GM19463 (cell line): ENCODE data around the gene TEKT4.
"Not testable (repeated sequence)": the region's sequence is repeated elsewhere in the genome, so short reads cannot be mapped to it uniquely, and the experiment has no call there.

Experiments used
- ATAC-seq: cut with Tn5 transposase; IDR thresholded peaks from one replicate; pipeline ENCODE4 v1.9.1; 2021; ENCODE audit warnings: mild to moderate bottlenecking, moderate library complexity; ENCODE audit not compliant: unreplicated experiment

TEKT4 gene

GRCh38 chr2:94871226-94872087, at the start of gene TEKT4:
TSS of gene TEKT4 (plus strand) at chr2:94871430. CDS start at chr2:94871580, 150 bp downstream.
- no peak for ATAC-seq

GRCh38 chr2:94839224-94839623, 32.0 kb upstream of the TEKT4 start:
- ATAC-seq, result not testable (repeated sequence)

DNA sequence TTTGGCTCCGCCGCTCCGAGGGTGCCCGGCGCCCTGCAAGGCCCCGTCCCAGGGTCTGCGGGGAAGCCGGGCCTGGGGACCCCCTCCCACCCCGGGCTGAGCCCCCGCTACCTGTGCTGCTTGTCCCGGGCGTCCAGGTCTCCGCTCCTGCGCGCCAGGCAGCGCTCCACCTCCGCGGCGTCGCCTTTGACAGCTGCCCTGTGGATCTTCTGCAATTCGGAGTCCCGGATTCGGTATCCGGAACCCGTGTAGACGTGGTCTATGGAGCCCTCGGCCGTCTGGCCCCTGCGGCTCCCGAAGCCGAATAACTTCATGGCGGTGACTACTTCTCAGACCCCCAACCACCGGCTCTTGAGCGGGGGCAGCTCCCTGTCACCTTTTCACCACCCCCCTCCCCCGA, 14.4 kb upstream of the TEKT4 start:
- not testable (repeated sequence) for ATAC-seq

- not testable (repeated sequence) for ATAC-seq
Observed at GRCh38 chr2:94857367-94858162, 13.7 kb upstream of the TEKT4 start.

- not testable (repeated sequence) for ATAC-seq
Observed at GRCh38 chr2:94858163-94858888, 12.9 kb upstream of the TEKT4 start.

GRCh38 chr2:94861308-94862152, 9.7 kb upstream of the TEKT4 start:
- no peak for ATAC-seq

GRCh38 chr2:94862903-94863302, 8.3 kb upstream of the TEKT4 start:
- ATAC-seq, result not testable (repeated sequence)

DNA sequence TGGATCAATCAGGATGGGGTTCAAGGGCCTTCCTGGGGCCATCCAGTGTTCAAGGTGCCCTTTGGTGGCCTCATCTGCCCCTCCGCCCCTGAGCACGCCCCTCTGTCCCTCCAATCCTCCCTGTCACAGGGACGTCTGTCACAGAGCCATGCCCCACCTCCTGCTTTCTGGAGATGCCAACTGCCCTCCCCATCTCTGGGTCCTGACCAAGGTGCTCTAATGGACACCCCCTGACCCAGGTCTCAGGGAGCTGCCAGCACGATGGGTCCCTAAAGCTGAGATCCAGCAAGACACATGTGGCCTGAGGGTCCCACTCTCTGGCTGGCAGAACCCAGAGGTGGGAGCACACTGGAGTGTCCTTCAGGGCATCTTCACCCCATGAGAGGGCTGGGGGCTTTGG, 2.1 kb upstream of the TEKT4 start:
- ATAC-seq, result no peak

GRCh38 chr2:94869552-94870439, 1.4 kb upstream of the TEKT4 start:
- no peak for ATAC-seq

GRCh38 chr2:94870440-94871225, 597 bp upstream of the TEKT4 start:
- ATAC-seq, result no peak

DNA sequence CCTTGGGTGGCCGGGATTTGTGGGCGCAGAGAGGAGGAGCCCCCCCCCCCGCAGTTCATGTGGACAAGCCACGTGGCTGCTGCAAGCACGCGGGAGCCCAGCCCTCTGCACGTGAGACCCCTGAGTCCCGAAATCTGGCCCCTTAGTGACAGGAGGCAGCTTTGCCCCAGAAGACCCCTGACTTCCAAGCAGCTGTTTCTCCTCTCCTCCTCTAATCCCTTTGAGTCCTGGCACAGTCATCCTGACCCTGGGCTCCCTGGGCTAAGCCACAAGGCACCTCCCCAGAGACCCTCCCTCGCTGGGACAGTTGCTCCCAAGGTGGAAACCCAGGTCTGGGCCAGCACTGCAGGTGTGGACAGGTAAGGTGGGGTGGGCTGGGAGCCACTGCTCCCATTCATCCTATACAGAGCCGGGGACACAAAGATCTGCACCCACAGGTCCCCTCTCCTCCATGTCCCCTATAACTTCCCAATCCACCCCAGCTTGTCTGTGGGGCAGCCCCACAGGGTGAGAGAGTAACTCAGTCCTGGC, 923 bp downstream of the TEKT4 start:
- ATAC-seq, result no peak

DNA sequence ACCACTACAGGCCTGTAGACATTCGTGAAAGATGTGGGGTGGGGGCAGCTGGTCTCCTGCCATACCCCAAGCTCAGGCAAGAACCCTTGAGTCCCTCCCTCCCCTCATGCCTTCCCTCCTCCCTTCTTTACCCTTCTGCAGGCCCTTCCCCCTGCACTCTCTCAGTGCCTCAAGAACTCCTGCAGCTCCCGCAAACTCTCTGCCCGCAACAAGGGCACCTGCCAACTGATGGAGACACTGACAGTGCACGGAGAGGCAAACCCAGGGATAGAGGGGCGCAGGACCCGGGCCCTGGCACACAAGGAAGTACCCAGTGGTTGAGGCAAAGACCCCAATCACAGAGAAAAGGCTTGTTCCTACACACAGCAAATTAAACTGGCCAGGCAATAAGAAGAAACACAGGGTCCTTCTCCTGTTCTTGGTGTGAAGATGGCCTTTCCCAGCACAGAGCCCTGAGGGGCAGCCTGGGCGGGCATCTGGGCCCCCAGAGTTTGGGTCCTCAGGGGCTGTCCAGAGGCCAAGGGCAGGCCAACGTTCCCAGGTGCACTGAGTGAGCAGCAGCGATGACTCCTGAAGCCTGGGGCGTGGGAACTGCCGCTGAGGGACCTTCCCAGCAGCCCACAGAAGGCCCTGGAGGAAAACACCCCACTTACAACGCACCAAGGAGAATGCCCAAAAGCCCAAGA, 1.6 kb downstream of the TEKT4 start:
- no peak for ATAC-seq

- ATAC-seq, result peak; percentile 12
Observed at GRCh38 chr2:94873362-94874276, 2.4 kb downstream of the TEKT4 start.

- peak; percentile 87 for ATAC-seq
Observed at GRCh38 chr2:94874277-94874997, 3.2 kb downstream of the TEKT4 start.

GRCh38 chr2:94875064-94875819, 4.0 kb downstream of the TEKT4 start:
- no peak for ATAC-seq
